Stimulated activated CD8-positive, alpha-beta memory T cell treated with anti-CD3 and anti-CD28 coated beads, Interleukin-2, amount 100 ng/mL, for 48 hours (primary cell): ENCODE measurements around the gene ZFPM1.
A peak's percentile ranks its signal among the peaks of the same experiment; 100 is the strongest.

Experiments used
- DNase-seq, 2 donors: peaks; one replicate each; pipeline ENCODE4 v3.0.0-alpha.2; 2020; ENCODE audit warnings: low read depth in 2 of 2

ZFPM1 gene

GRCh38 chr16:88560714-88561484 is 107.8 kb downstream of the ZFPM1 start:
- DNase-seq, result no peak

- peak in 1 of 2 donors; percentile 20 for DNase-seq
Measured at GRCh38 chr16:88561485-88562359, 108.6 kb downstream of the ZFPM1 start.

- DNase-seq, result peak; percentile 72 to 75
Measured at GRCh38 chr16:88566158-88566557, 113.1 kb downstream of the ZFPM1 start.

GRCh38 chr16:88568710-88569613 is 115.9 kb downstream of the ZFPM1 start:
- DNase-seq, result no peak

DNA sequence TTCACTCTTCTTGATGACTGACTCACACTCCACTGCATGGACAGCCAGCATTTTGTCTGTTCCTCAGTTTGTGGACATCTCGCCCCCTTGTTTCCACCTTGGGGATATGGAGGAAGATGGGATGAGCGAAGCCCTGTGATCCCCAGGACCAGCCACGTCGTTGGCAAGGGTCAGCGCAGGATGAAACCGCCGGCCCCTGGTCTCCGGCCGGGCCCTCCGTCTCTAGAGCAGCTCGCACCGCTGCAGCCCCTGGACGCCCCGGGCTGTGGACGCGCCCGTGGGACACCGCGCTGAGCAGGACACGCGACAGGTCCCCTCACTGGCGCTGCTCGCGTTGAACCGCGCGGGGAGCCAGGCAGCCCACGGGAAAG is 116.5 kb downstream of the ZFPM1 start:
- no peak for DNase-seq

DNA sequence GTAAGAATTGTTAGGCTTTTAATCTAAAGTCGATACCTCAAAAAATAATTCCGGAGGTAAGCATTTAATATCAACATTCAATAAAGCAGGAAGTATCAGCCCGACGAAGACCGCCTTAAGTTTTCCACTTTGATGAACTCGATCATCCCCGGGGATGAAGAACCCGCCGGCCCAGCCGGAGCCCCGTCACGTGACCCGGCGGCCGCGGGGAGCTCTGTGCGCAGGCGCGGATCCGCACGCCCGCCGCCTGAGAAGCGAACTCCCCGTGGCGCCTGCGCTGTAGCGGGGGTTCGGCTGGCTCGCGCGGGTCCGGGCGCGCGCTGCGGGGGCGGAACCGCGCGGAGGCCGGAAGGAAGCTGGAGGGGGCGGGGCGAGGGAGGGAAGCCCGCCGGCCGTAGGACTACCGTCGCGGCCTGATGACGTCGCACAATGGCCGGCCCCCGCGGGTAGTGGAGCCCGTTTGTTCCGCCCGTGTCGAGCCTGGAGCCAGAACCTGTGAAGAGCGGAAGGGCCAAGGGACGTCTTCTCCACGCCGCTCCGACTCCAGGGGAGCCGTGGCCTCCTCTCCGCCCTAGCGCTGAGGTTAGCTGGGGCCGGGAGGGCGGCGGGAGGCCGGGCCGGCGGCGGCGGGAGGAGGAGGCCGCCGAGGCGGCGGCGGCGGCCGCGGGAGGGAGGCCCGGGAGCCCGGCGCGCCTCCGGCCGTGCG is 117.1 kb downstream of the ZFPM1 start, which contains the start of gene ZC3H18:
ZC3H18 (plus strand) TSS at position 419 of the 706 bp plus-strand sequence. CDS start 6,721 bp downstream, outside the sequence.
- peak; percentile 95 to 99 for DNase-seq

- DNase-seq, result peak in 1 of 2 donors; percentile 21
Measured at GRCh38 chr16:88570691-88571092, 117.6 kb downstream of the ZFPM1 start.

DNA sequence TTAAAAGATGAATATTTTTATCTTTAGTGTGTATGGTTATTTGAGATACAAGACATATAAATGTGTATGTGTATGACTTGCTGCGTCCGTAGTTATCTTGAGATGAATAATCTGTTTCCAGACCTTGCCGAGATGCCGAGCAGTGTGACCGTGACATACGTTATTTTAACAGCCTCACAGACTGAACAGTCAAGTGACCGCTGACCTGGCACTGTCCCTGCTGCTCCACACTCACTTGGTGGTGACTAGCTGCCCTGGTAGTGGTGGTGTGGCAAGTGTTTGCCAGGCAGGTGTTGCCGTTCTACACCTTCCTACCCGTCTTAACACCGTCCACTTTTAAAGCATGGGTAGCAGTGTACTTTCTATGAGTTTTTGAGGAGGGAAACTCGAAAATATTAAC is 122.2 kb downstream of the ZFPM1 start:
- DNase-seq, result no peak

DNA sequence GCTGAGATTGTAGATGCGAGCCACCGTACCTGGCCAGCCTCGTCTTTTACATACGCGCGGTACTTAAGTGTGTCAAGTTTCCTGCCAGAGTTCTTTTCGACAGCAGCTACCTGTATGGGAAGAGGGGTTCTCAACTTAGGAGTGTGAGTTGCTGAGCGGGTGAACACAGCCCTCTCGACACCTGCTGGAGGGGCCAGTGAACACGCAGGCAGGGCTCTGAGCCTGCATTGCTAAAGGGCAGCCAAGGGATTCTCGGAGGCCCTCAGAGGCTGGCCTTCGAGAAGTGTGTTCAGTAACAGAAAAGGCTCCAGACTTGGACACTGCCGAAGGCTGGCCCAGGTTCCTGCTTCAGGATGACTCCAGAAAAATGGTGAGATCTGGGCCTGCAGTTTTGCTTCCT is 123.2 kb downstream of the ZFPM1 start:
- no peak for DNase-seq

- DNase-seq, result no peak
Measured at GRCh38 chr16:88577166-88577565, 124.1 kb downstream of the ZFPM1 start.

DNA sequence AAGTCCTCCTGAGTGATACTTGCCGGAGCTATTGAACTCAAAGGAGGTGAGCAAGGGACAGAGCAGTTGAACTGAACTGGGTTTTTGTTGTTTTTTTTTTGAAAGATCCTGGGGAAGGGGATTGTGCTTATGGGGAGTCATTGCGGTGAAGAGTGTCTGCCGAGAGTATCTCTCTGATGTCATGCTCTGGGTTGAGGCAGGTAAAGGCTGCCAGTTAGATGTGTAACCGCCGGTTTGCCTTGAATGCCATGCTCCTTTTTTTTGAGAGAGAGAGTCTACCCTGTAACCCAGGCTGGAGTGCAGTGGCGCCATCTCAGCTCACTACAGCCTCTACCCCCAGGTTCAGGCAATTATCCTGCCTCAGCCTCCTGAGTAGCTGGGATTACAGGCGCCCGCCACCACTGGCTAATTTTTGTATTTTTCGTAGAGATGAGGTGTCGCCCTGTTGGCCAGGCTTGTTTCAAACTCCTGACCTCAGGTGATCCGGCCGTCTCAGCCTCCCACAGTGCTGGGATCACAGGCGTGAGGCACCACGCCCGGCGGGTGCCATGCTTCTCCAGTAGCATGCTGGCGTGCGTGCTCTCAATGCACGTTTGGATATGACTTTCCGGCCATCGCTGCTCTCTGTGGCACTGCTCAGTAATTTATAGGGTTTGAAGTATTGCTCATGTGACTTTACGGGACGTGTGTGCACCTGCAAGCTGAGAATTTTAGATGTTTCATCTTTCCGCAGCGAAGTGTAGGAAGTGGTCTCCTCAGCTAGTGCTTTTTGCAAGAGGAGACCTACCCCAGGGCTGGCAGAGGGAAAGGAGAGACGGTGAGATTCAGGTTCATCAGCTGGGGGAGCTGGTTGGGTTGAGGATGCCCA is 125.6 kb downstream of the ZFPM1 start:
- DNase-seq, result no peak

GRCh38 chr16:88580371-88580770 is 127.3 kb downstream of the ZFPM1 start:
- no peak for DNase-seq

DNA sequence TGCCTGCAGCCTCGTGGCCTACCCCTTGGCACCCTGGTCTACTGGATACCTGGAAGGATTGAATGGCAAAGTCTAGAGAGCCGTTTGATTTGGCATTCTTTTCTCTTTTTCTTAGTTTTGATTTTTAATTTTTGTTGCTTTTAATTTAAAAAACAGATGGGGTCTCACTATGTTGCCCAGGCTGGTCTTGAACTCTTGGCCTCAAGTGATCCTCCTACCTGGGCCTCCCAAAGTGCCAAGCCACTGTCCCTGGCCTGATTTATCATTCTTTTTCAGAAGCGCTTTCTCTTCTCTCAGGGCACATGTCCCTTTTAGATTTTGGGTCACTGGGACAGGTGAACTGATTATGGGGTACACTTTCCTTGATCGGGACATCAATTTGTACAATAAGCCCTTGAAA is 128.0 kb downstream of the ZFPM1 start:
- no peak for DNase-seq

DNA sequence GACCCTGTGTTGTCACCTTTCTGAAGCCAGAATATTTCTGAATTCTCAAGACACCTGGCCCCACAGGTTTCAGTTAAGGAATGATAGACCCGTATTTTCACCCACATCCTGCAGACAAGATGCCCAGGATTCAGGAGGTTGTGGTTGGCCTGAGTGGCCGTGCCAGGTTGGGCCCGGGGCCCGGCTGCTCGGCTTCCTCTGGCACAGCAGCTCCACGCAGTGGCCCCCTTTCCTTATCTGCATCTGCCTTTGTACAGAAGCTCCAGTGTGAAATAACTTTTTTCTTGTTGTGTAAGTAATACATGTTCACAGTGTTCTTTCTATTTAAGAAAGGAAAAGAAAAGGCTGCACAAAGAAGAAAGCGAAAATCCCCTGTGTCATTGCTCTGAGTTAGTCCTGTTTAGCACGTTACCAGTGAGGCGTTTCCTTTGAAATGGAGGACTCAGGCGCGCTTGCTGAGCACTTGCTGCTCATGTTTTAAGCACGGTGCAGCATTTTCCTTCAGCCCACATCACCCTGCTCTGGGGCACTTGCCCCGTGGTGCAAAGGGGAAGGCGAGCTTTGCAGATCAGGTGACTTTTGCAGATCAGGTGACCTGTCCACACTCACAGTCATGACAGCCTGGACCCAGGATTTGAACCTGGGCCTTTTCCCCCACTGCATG is 130.0 kb downstream of the ZFPM1 start:
- no peak for DNase-seq

- no peak for DNase-seq
Measured at GRCh38 chr16:88584676-88585075, 131.6 kb downstream of the ZFPM1 start.

DNA sequence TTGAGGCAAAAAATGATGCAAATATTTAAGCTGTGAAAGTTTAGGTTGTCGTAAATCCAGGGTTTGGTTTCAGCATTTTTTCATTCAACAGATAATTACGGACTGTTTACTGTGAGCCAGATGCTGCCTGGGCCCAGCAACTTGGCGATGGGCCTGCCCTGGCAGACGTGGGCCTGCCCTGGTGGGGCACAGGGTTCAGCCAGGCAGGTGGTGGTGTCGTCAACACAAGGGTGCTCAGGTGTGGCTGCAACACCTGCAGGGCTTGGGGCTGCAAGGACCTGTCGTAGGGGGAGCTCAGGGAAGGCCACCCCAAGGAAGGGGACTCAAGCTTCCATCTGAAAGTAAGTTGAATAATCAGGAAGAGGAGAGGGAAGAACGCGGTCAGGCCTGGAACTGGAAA is 132.2 kb downstream of the ZFPM1 start:
- no peak for DNase-seq

DNA sequence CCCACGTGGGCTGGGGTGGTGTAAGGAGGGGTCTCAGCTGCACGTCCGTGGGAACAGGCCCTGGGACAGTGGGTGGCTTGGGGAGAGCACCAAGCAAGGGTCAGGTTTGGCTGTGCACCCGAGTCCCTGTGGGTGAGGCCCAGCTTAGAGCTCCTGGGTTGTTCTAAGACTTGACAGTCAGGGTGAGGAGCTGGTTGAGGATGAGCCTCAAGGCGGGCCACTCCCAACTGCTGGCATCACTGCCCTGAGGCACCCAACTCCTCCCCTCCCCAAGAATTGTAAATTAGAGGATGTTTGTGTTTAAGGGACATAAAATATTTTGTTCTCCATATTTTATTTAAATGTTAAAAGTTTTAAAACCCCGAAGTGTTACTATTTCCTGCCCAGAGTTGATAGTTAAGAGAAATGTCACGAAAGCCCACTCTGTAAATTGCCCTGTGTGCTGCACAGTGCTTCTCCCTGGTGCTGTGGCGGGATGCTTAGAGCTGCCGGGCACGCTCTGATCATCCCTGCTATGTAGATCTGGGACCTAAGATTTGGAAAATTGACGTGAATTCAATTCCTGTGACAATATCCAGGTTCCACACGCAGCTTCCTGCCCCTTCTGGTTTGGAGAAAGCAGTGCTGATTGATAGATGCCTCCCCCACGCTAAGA is 133.0 kb downstream of the ZFPM1 start:
- DNase-seq, result no peak
